GM19240 (cell line): Measurements from ENCODE around the gene UTS2R.

ENCODE experiments used
- DNase-seq: peaks from one replicate; pipeline ENCODE4 v3.0.0; 2011; ENCODE audit warnings: low spot score; ENCODE audit not compliant: insufficient read length

The UTS2R gene

GRCh38 chr17:82371333-82372248 lies at the start of gene UTS2R:
Gene UTS2R (plus strand): TSS chr17:82371765. CDS start chr17:82374325, 2,560 bp downstream.
- DNase-seq: no peak

GRCh38 chr17:82321947-82322466 lies 49.6 kb upstream of the UTS2R start:
- DNase-seq: no peak

GRCh38 chr17:82322526-82323453 lies 48.8 kb upstream of the UTS2R start:
- DNase-seq: no peak

DNA sequence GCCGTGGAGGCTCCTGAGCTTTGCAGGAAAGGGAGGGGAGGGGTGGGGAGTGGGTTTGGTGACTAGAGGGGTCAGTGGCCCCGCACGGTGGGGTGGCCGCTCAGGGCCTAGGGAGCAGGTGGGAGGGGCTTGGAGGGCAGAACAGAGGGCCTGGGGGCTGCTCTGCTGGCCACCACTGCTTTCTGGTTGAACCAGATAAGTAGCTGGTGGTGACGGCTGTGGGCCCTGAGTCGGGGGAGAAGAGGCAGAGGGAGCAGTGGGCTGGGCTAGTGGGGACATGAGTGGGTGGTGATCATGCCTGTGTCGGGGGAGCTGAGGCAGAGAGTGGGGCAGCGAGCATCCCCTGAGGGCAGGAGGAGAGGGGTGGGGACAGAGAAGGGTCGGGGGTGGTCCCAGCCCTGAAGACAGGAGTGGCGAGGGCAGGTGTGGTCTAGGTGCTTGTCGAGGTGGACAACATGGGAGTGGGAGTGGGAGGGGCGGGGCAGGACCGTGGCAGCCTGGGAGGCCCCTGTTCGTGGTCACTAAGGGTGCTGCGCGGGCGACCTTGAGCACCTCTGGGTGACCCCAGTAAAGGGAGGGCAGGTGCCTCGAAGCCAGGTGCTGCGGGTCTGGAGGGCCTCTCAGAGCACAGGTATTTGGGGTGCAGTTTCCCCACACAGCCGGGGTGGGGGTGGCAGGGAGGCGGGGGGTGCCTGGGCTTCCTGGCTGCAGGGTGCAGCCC lies 47.9 kb upstream of the UTS2R start:
- no peak for DNase-seq

- DNase-seq: no peak
Observed at GRCh38 chr17:82324566-82325285, 46.8 kb upstream of the UTS2R start.

- no peak for DNase-seq
Observed at GRCh38 chr17:82325286-82326180, 46.0 kb upstream of the UTS2R start.

GRCh38 chr17:82327289-82327688 lies 44.3 kb upstream of the UTS2R start:
- DNase-seq: no peak

DNA sequence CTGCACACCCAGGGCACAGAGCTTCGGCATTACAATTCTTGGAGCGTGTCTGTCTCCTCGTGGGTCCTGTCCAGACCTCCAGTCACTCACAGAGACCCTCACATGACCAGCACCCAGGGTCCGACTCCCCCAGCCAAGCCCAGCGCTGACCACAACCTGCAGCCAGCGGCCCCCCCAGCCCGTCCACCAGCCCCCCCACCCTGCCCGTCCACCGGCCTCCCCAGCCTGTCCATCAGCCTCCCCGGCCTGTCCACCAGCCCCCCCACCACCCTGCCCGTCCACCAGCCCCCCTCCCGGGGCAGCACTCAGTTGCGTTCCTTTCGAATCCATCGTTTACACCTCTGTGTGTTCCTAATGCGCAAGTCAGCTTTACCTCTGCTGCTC lies 43.8 kb upstream of the UTS2R start:
- no peak for DNase-seq

DNA sequence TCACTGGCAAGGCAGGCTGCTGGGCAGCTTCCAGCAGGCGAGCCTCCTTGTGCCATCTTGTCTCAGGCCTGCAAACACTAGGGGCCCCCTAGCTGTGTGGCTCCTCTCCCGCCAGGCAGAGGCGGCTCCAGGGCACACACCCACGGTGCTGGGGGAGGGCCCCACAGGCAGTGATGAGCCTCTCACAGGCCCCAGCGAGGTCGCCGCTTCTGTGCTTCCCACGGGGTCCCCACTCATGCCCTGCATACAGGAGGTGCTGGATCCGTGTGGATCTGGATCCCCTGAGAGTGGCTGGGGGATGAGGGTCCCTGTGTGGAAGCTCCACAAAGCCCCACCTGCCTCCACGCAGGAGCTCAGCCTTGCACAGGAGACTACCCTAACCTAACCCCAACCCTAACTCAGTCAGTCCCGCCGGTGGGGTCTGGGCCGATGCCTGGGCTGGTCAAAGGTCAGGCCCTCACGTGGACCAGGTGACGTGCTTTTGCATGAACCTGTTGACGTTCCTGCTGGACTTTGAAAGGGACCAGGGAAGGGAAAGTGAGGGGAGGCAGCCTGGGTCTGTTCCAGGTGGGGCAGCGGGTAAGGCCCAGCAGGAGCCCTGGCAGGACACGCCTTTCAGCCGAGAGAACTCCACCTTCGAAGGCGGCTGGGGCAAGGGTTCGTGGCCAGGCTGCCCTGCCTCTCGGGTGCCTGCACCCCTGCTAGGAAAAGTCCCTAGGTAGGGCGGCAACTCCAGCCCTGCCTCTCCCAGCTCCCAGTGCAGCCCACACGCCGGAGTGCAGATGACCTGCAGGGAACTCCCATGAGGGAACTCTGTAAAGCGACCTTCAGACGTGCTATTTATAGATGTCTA lies 43.2 kb upstream of the UTS2R start:
- DNase-seq: no peak

- DNase-seq: no peak
Observed at GRCh38 chr17:82328994-82329507, 42.5 kb upstream of the UTS2R start.

GRCh38 chr17:82329683-82330321 lies 41.8 kb upstream of the UTS2R start:
- DNase-seq: no peak

GRCh38 chr17:82330322-82331239 lies 41.0 kb upstream of the UTS2R start:
- DNase-seq: no peak

DNA sequence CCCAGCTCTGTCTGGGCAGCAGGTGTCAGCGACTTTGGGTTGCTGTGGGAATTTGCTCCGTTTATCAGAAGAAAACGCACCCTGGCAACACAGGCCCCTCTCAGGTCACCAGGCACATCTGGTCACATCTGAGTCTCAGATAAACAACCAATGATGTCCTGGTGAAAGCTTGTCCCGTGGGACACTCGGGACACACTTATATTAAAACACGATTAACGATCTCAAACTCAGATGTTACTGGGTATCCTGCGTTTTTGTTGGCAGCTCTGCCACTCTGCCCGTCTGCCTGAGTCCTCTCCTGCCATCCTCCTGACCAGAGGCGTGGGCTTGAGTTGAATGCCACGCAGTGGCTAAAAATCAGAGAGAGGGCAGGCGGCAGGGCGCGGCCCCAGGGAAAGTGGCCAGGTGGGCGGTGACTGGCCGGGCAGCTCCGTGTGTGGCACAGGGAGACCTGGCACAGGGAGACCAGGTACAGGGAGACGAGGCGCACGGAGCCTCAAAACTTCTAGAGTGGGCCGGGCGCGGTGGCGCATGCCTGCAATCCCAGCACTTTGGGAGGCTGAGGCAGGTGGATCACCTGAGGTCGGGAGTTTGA lies 40.1 kb upstream of the UTS2R start:
- no peak for DNase-seq

DNA sequence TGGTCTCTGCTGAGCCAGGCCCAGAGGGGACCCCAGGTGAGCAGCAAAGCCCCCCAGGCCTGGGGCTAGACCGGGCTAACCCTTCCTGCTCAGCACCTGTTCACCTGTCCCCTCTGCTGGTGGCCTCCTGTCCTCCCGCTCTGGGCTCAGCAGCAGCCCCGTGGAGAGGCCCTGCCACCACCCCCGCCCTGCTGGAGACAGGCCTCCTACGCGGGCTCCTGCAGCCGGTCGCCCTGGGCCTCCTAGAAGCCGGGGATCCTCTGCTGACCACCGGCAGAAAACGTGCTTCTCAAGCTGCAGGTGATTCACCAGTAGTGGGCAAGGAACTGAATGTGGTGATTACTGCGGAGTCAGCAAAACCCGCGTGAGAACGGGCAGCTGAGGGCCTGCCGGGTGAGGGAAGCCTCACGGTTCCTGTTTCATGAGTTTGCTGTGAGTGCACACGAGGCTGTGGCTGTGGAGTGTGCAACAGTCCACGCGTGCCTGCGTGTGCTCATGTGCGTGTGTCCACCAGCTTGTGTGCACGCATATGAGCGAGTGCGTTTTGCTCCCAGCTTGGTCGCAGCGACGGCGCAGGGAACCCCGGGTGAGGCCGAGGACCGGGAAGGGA lies 38.8 kb upstream of the UTS2R start:
- no peak for DNase-seq

- no peak for DNase-seq
Observed at GRCh38 chr17:82333279-82334171, 38.0 kb upstream of the UTS2R start, which contains the start of gene SECTM1. Gene SECTM1 (minus strand): TSS chr17:82333766. CDS start chr17:82327240, 6,526 bp downstream.
